H1 (cell line): ENCODE data around the gene NBPF1. TPM values are rescaled to one million over a fixed set of nuclear protein-coding genes. Genes with fewer than 3 reads are reported as not detected.

ENCODE experiments used
- CTCF ChIA-PET: fragments of 300-600 bp; sonication (Branson Sonifier 250); formaldehyde crosslinking; loops from one replicate; lab custom pipeline; 2021; ENCODE audit not compliant: partially characterized antibody; lab: Charles Lee
- POLR2A ChIA-PET: fragments of 300-600 bp; sonication (Branson Sonifier 250); formaldehyde crosslinking; loops from one replicate; lab custom pipeline; 2021; ENCODE audit warnings: inconsistent platforms; ENCODE audit not compliant: partially characterized antibody; lab: Charles Lee
- DNase-seq, 2 experiments: peaks; one replicate each; pipeline versions ENCODE4 v3.0.0 to v3.0.0-alpha.2; 2010 to 2022; ENCODE audit warnings: low spot score in 2 of 2, low read depth in 1 of 2, mixed read lengths in 1 of 2
- FAIRE-seq: peaks from 2 replicates; lab custom pipeline; 2011; peaks lifted over from hg19 to GRCh38; lab: Jason Lieb, UNC
- H2AFZ ChIP-seq: 2 replicates; pipeline ENCODE4 v1.8.1; 2012; ENCODE audit warnings: low read length, inconsistent platforms
- H2AK5ac ChIP-seq: 2 replicates; pipeline ENCODE4 v1.6.1; 2013; ENCODE audit warnings: low read depth, low read length
- H2BK120ac ChIP-seq: replicated peaks from 2 replicates; pipeline ENCODE3; 2013; ENCODE audit warnings: low read depth, low read length, inconsistent platforms
- H2BK12ac ChIP-seq: 2 replicates; pipeline ENCODE4 v1.6.1; 2013; ENCODE audit warnings: low read depth, low read length
- H2BK15ac ChIP-seq: 2 replicates; pipeline ENCODE4 v1.6.1; 2013; ENCODE audit warnings: low read length
- H2BK20ac ChIP-seq: 2 replicates; pipeline ENCODE4 v1.6.1; 2013; ENCODE audit warnings: low read length
- H2BK5ac ChIP-seq: 2 replicates; pipeline ENCODE4 v1.6.1; 2013; ENCODE audit warnings: low read depth, low read length
- H3K14ac ChIP-seq: 2 replicates; pipeline ENCODE4 v1.6.1; 2013; ENCODE audit warnings: inconsistent platforms; ENCODE audit not compliant: insufficient read length
- H3K18ac ChIP-seq: 2 replicates; pipeline ENCODE4 v1.6.1; 2013; ENCODE audit warnings: low read length; ENCODE audit errors: extremely low read depth
- H3K23ac ChIP-seq: 2 replicates; pipeline ENCODE4 v1.6.1; 2013; ENCODE audit warnings: inconsistent platforms; ENCODE audit not compliant: insufficient read length
- H3K23me2 ChIP-seq: 2 replicates; pipeline ENCODE4 v1.6.1; 2013; ENCODE audit warnings: low read depth, low read length
- H3K27ac ChIP-seq: 2 replicates; pipeline ENCODE4 v1.6.1; 2011; ENCODE audit warnings: low read depth, low read length, inconsistent platforms
- H3K27me3 ChIP-seq, 4 experiments: replicated peaks in 1 of 4; 1 replicate in 1 of 4; 2 replicates in 3 of 4; pipeline versions ENCODE4 v1.6.1 to v1.8.1; 2011 to 2013; ENCODE audit warnings: low read length in 3 of 4, mild to moderate bottlenecking in 3 of 4, inconsistent platforms in 2 of 4, mixed read lengths in 2 of 4, moderate library complexity in 1 of 4; ENCODE audit not compliant: control insufficient read depth in 3 of 4, insufficient read depth in 3 of 4; ENCODE audit errors: extremely low read depth in 1 of 4
- H3K36me3 ChIP-seq, 4 experiments: 2 replicates each; pipeline versions ENCODE4 v1.6.1 to v1.8.1; 2011 to 2013; ENCODE audit warnings: mild to moderate bottlenecking in 4 of 4, low read length in 3 of 4, moderate library complexity in 2 of 4, control low read depth in 1 of 4, inconsistent platforms in 1 of 4; ENCODE audit not compliant: insufficient read depth in 4 of 4, control insufficient read depth in 2 of 4
- H3K4ac ChIP-seq: replicated peaks from 2 replicates; pipeline ENCODE3; 2013; ENCODE audit warnings: low read length, low read depth, mixed read lengths, inconsistent platforms; ENCODE audit not compliant: insufficient read length
- H3K4me1 ChIP-seq, 4 experiments: replicated peaks in 1 of 4; 1 replicate in 1 of 4; 2 replicates in 3 of 4; pipeline versions ENCODE4 v1.6.1 to v1.8.1; 2011 to 2013; ENCODE audit warnings: low read length in 3 of 4, inconsistent platforms in 2 of 4, mixed read lengths in 1 of 4; ENCODE audit not compliant: insufficient read depth in 4 of 4, control insufficient read depth in 3 of 4
- H3K4me2 ChIP-seq, 2 experiments: 2 replicates each; pipeline versions ENCODE4 v1.6.1 to v1.8.1; 2011 to 2013; ENCODE audit warnings: low read depth in 2 of 2, low read length in 2 of 2, control low read depth in 1 of 2, inconsistent platforms in 1 of 2, mild to moderate bottlenecking in 1 of 2; ENCODE audit not compliant: insufficient read depth in 1 of 2
- H3K4me3 ChIP-seq, 4 experiments: fragments of 200-600, 300-600 bp in 1 of 4; sonication (generic), shearing (Covaris generic), sonication (Bioruptor Twin) in 1 of 4; 2 replicates each; pipeline versions ENCODE4 v1.5.1 to v1.8.1; 2011 to 2016; ENCODE audit warnings: low read length in 4 of 4, low read depth in 3 of 4, control low read depth in 2 of 4, inconsistent platforms in 2 of 4, mild to moderate bottlenecking in 2 of 4, mixed read lengths in 1 of 4, moderate library complexity in 1 of 4; ENCODE audit not compliant: insufficient read depth in 2 of 4; ENCODE audit errors: extremely low read depth in 1 of 4
- H3K56ac ChIP-seq: replicated peaks from 2 replicates; pipeline ENCODE3; 2013; ENCODE audit warnings: low read depth, mild to moderate bottlenecking, mixed read lengths, low read length, inconsistent platforms; ENCODE audit not compliant: insufficient read length
- H3K79me1 ChIP-seq: 2 replicates; pipeline ENCODE4 v1.6.1; 2013; ENCODE audit warnings: low read depth, low read length, control low read depth
- H3K79me2 ChIP-seq, 2 experiments: 2 replicates each; pipeline versions ENCODE4 v1.6.1 to v1.8.1; 2012 to 2013; ENCODE audit warnings: low read length in 2 of 2, mild to moderate bottlenecking in 2 of 2, inconsistent platforms in 1 of 2; ENCODE audit not compliant: insufficient read depth in 2 of 2, control insufficient read depth in 1 of 2
- H3K9ac ChIP-seq, 4 experiments: replicated peaks in 1 of 4; 1 replicate in 1 of 4; 2 replicates in 3 of 4; pipeline versions ENCODE4 v1.6.1 to v1.8.1; 2011 to 2013; ENCODE audit warnings: low read depth in 3 of 4, low read length in 3 of 4, control low read depth in 2 of 4, mild to moderate bottlenecking in 2 of 4, moderate library complexity in 2 of 4, inconsistent platforms in 1 of 4; ENCODE audit errors: extremely low read depth in 1 of 4
- H3K9me3 ChIP-seq, 2 experiments: 2 replicates each; pipeline versions ENCODE4 v1.6.1 to v1.8.1; 2012 to 2013; ENCODE audit warnings: mild to moderate bottlenecking in 2 of 2, moderate library complexity in 2 of 2, control low read depth in 1 of 2, inconsistent platforms in 1 of 2, low read depth in 1 of 2, low read length in 1 of 2, mixed read lengths in 1 of 2; ENCODE audit not compliant: insufficient read depth in 2 of 2
- H4K20me1 ChIP-seq, 2 experiments: replicated peaks in 1 of 2; 2 replicates each; pipeline versions ENCODE3 to v1.8.1; 2011 to 2013; ENCODE audit warnings: inconsistent platforms in 2 of 2, low read length in 2 of 2, mild to moderate bottlenecking in 1 of 2; ENCODE audit not compliant: insufficient read depth in 2 of 2, control insufficient read depth in 1 of 2
- H4K5ac ChIP-seq: 2 replicates; pipeline ENCODE4 v1.6.1; 2013; ENCODE audit warnings: low read length, low read depth, mixed read lengths, inconsistent platforms; ENCODE audit not compliant: insufficient read length
- H4K8ac ChIP-seq: 2 replicates; pipeline ENCODE4 v1.8.0; 2013; ENCODE audit warnings: mild to moderate bottlenecking, moderate library complexity, low read length, inconsistent platforms; ENCODE audit not compliant: insufficient read depth; ENCODE audit errors: extremely low read depth
- H4K91ac ChIP-seq: replicated peaks from 2 replicates; pipeline ENCODE3; 2013; ENCODE audit warnings: low read length, mixed read lengths, inconsistent platforms; ENCODE audit not compliant: insufficient read length
- ATF3 ChIP-seq: IDR thresholded peaks from 2 replicates; pipeline ENCODE4 v1.6.1; 2011; ENCODE audit warnings: low read depth, mild to moderate bottlenecking, low read length; ENCODE audit not compliant: insufficient read depth
- BCL11A ChIP-seq, 2 experiments: IDR thresholded peaks; one replicate each; pipeline ENCODE4 v1.6.1; 2011; ENCODE audit warnings: low read depth in 2 of 2, low read length in 2 of 2, mild to moderate bottlenecking in 2 of 2
- BRCA1 ChIP-seq: IDR thresholded peaks from 2 replicates; pipeline ENCODE4 v1.6.1; 2012; ENCODE audit warnings: low read depth, low read length, improper control_type of control experiment
- HDAC6 ChIP-seq: IDR thresholded peaks from one replicate; pipeline ENCODE4 v1.7.1; 2012; ENCODE audit warnings: low read depth, mild to moderate bottlenecking, inconsistent platforms, low read length, moderate library complexity
- KDM5A ChIP-seq: fragments of 200-600 bp; IDR thresholded peaks from 2 replicates; pipeline ENCODE4 v1.7.1; 2012; ENCODE audit warnings: mild to moderate bottlenecking, low read length, inconsistent platforms, mixed read lengths
- RFX5 ChIP-seq: IDR thresholded peaks from 2 replicates; pipeline ENCODE4 v1.6.1; 2011; ENCODE audit warnings: low read depth, low read length, improper control_type of control experiment, borderline replicate concordance
- SIRT6 ChIP-seq: IDR thresholded peaks from one replicate; pipeline ENCODE4 v1.7.1; 2012; ENCODE audit warnings: low read length, inconsistent platforms
- SP4 ChIP-seq: IDR thresholded peaks from 2 replicates; pipeline ENCODE4 v1.6.1; 2012; ENCODE audit warnings: low read length, inconsistent platforms
- TEAD4 ChIP-seq: IDR thresholded peaks from 2 replicates; pipeline ENCODE4 v1.6.1; 2012; ENCODE audit warnings: low read depth, low read length, inconsistent platforms, mixed read lengths
- USF2 ChIP-seq: IDR thresholded peaks from 2 replicates; pipeline ENCODE4 v1.6.1; 2011; ENCODE audit warnings: low read length, improper control_type of control experiment
- WGBS, 2 experiments: shearing (Covaris generic) in 1 of 2; methylation state at CpG; one replicate each; pipeline versions ENCODE4 v1.1.6 to v1.1.7; 2013 to 2015; ENCODE audit warnings: low lambda C conversion rate in 2 of 2, mixed read lengths in 2 of 2, inconsistent platforms in 1 of 2, low coverage in 1 of 2, missing lambda C conversion rate in 1 of 2; ENCODE audit not compliant: insufficient replicate concordance in 2 of 2, insufficient coverage in 1 of 2, insufficient read length in 1 of 2; ENCODE audit errors: extremely low coverage in 1 of 2, missing lambda C conversion rate in 1 of 2; 5-methylcytosine and 5-hydroxymethylcytosine counted together
- polyA plus RNA-seq, 7 experiments: library from polyadenylated mRNA; depleted of rRNA in 3 of 7; stranded (reverse) in 5 of 7; unstranded in 2 of 7; fragments of >200 nt in 5 of 7; fragments of 200-250 nt in 2 of 7; gene quantifications; 1 replicate in 5 of 7; 2 replicates in 1 of 7; 4 replicates in 1 of 7; pipeline versions ENCODE4 v1.2.1 to v1.2.3, GENCODE V29; 2011 to 2013; ENCODE audit warnings: missing spikeins in 2 of 7, mixed read lengths in 2 of 7
- total RNA-seq: library from RNA; stranded (reverse); fragmentation: NEBNext Ultra II Directional; extraction: Animal tissue kit (Norgen Biotek cat#: 25700); gene quantifications from 2 replicates; pipeline ENCODE4 v1.2.1, GENCODE V29; 2021
- TF ChIP-seq, protein P1 (sequence below), 3 experiments: IDR thresholded peaks; 1 replicate in 2 of 3; 2 replicates in 1 of 3; pipeline versions ENCODE4 v1.5.1 to v1.6.1; 2011; ENCODE audit warnings: low read length in 3 of 3, mild to moderate bottlenecking in 3 of 3, inconsistent platforms in 2 of 3, low read depth in 1 of 3, moderate library complexity in 1 of 3; ENCODE audit not compliant: insufficient read depth in 1 of 3; ENCODE audit errors: control extremely low read depth in 1 of 3

NBPF1 gene
- total and polyA plus RNA-seq, 2 of the 8 experiments (the other 6 are each of a cell fraction or from before 2014, with no cell fraction given) = 9.6 to 19.3 TPM

GRCh38 chr1:16521288-16521583 is 92.1 kb downstream of the NBPF1 start:
- Histone ChIP-seq H2BK120ac (no peak overlapping the region), H3K23me2 (peaks cover 4% of the 10 kb centered on the region; the same call in 1 of the 2 replicates), H2AFZ (peak overlapping the region; percentile 3), H3K4me1 (no peaks in the 10 kb centered on the region), H3K4me3 (peak overlapping the region; percentile 51 to 76 (median 63)), H3K14ac (no peak overlapping the region), H3K18ac (no peak overlapping the region), H3K4me2 (peak overlapping the region; percentile 64 to 84), H4K20me1 (no peaks in the 10 kb centered on the region), H4K5ac (no peak overlapping the region), H3K79me2 (no peaks in the 10 kb centered on the region), H2BK15ac (no peak overlapping the region), H4K8ac (no peak overlapping the region), H3K4ac (no peak overlapping the region), H3K9me3 (no peaks in the 10 kb centered on the region), H3K23ac (no peak overlapping the region), H3K27ac (no peak overlapping the region), H2BK5ac (no peak overlapping the region), H3K56ac (no peak overlapping the region), H3K27me3 (peaks cover 0 to 5% (median 2%) of the 10 kb centered on the region in 4 experiments; a peak in 2 of 7 replicates), H3K36me3 (no peaks in the 10 kb centered on the region), H2AK5ac (no peak overlapping the region), H3K9ac (peak overlapping the region in 1 of 4 experiments; percentile 43; a peak in 1 of 7 replicates), H4K91ac (no peak overlapping the region), H2BK20ac (no peak overlapping the region), H3K79me1 (no peaks in the 10 kb centered on the region), H2BK12ac (no peak overlapping the region)
- FAIRE-seq (no peak), DNase-seq (peak in 1 of 2 experiments; percentile 52)
- POLR2A ChIA-PET = interaction anchor here (1.1 to 1.3 kb wide), 2 partner anchors 19 to 100 kb away, joined by 3 read pairs; no protein-coding TSS in a partner anchor
- 10% methylated on average over 12 of the region's 12 CpGs; no CpG with 5 or more reads in 1 of the 2 experiments for WGBS, 2 experiments
- CTCF ChIA-PET = no interaction called here
- TF ChIP-seq RFX5 (no peak), SP4 (no peak), TEAD4 (no peak), ATF3 (no peak), HDAC6 (no peak), SIRT6 (no peak), BCL11A (IDR thresholded peaks at IDR 0.05; ENCODE audit: low read depth in 2 of 2, low read length in 2 of 2) (no peak), BRCA1 (no peak), KDM5A (no peak), USF2 (no peak)
- TF ChIP-seq, protein P1, sequence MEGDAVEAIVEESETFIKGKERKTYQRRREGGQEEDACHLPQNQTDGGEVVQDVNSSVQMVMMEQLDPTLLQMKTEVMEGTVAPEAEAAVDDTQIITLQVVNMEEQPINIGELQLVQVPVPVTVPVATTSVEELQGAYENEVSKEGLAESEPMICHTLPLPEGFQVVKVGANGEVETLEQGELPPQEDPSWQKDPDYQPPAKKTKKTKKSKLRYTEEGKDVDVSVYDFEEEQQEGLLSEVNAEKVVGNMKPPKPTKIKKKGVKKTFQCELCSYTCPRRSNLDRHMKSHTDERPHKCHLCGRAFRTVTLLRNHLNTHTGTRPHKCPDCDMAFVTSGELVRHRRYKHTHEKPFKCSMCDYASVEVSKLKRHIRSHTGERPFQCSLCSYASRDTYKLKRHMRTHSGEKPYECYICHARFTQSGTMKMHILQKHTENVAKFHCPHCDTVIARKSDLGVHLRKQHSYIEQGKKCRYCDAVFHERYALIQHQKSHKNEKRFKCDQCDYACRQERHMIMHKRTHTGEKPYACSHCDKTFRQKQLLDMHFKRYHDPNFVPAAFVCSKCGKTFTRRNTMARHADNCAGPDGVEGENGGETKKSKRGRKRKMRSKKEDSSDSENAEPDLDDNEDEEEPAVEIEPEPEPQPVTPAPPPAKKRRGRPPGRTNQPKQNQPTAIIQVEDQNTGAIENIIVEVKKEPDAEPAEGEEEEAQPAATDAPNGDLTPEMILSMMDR (IDR thresholded peaks at IDR 0.05; ENCODE audit: control extremely low read depth in 1 of 3, insufficient read depth in 1 of 3, low read depth in 1 of 3, low read length in 3 of 3) = no peak
